Measurements from ENCODE around the gene RPL29.

The RPL29 gene

GRCh38 chr3:51944451-51945021, 51.2 kb downstream of the RPL29 start:
- DNase-seq = no peak

Measured in MV-4-11 (cell line).